NCI-H446 treated with DMSO at 0.1 percent for 48 hours (cell line): ENCODE data around the gene ABCA2.

Experiments used
- DNase-seq: peaks from one replicate; lab custom pipeline; 2025; lab: John Stamatoyannopoulos, UW

ABCA2 gene

GRCh38 chr9:137027369-137028262 is at the start of gene ABCA2:
TSS of gene ABCA2 (minus strand) at chr9:137028237. CDS start at chr9:137028140, 97 bp downstream.
- no peak for DNase-seq

- no peak for DNase-seq
These were observed 49.1 kb upstream of the ABCA2 start, which contains the start of gene UAP1L1 for GRCh38 chr9:137077010-137077747. TSS of gene UAP1L1 (plus strand) at chr9:137077517. CDS start at chr9:137077533, 16 bp downstream.

GRCh38 chr9:137076636-137077009 is 48.6 kb upstream of the ABCA2 start:
- DNase-seq: no peak

GRCh38 chr9:137075275-137075775 is 47.3 kb upstream of the ABCA2 start:
- no peak for DNase-seq

- no peak for DNase-seq
These were observed 46.7 kb upstream of the ABCA2 start for GRCh38 chr9:137074657-137075274.

- no peak for DNase-seq
These were observed 46.0 kb upstream of the ABCA2 start for GRCh38 chr9:137073992-137074399.

GRCh38 chr9:137071282-137071681 is 43.2 kb upstream of the ABCA2 start:
- no peak for DNase-seq

GRCh38 chr9:137070906-137071275 is 42.9 kb upstream of the ABCA2 start:
- no peak for DNase-seq

- peak; percentile 70 for DNase-seq
These were observed 42.3 kb upstream of the ABCA2 start, which contains the start of gene SAPCD2 for GRCh38 chr9:137070201-137070905. TSS of gene SAPCD2 (minus strand) at chr9:137070557. CDS start at chr9:137070460, 97 bp downstream.

GRCh38 chr9:137069508-137070091 is 41.6 kb upstream of the ABCA2 start:
- no peak for DNase-seq

- no peak for DNase-seq
These were observed 40.8 kb upstream of the ABCA2 start for GRCh38 chr9:137068539-137069507.

GRCh38 chr9:137067860-137068538 is 40.0 kb upstream of the ABCA2 start:
- DNase-seq: peak; percentile 37

GRCh38 chr9:137066096-137066861 is 38.2 kb upstream of the ABCA2 start:
- DNase-seq: no peak

GRCh38 chr9:137065336-137065967 is 37.4 kb upstream of the ABCA2 start:
- no peak for DNase-seq

- no peak for DNase-seq
These were observed 36.8 kb upstream of the ABCA2 start for GRCh38 chr9:137064880-137065164.

GRCh38 chr9:137064027-137064879 is 36.2 kb upstream of the ABCA2 start:
- no peak for DNase-seq

GRCh38 chr9:137063311-137064026 is 35.4 kb upstream of the ABCA2 start:
- DNase-seq: no peak
